ENCODE results near the gene NAGS.

GRCh38 chr17:44004761-44005526 lies 522 bp downstream of the NAGS start:
- TF ChIP-seq CTCF (optimal IDR thresholded peaks at IDR 0.05 in 1 of 3, IDR thresholded peaks at IDR 0.05 in 1 of 3, conservative IDR thresholded peaks at IDR 0.05 in 1 of 3; ENCODE audit: extremely low read depth in 1 of 3, insufficient read depth in 2 of 3, low read length in 3 of 3) (no peak), EZH2 (IDR thresholded peaks at IDR 0.05; ENCODE audit: low read length) (no peak)
